GM12872 (cell line): ENCODE data around the gene RTF1.

ENCODE experiments used
- TF ChIP-seq, protein P1 (sequence below): IDR thresholded peaks from 3 replicates; pipeline ENCODE4 v1.5.1; 2011; ENCODE audit warnings: low read depth, mild to moderate bottlenecking, low read length, moderate library complexity; ENCODE audit not compliant: insufficient read depth

RTF1 gene

DNA sequence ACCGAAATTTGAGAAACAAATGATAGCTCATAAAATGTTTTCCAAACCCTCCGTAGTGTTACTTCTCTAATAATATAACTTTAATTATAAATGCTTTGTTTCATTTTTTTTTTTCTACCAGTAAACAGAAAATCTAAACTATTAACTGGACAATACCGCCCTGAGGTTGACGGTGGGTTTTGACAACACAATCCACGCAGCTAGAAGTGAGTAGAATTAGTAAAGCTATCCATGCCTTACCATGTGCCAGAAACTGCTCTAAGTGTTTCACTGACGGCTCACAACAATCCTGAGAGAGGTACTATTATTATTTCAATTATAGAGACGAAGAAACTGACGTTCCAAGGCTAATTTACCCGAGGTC, 15.0 kb upstream of the RTF1 start:
- TF ChIP-seq, protein P1, sequence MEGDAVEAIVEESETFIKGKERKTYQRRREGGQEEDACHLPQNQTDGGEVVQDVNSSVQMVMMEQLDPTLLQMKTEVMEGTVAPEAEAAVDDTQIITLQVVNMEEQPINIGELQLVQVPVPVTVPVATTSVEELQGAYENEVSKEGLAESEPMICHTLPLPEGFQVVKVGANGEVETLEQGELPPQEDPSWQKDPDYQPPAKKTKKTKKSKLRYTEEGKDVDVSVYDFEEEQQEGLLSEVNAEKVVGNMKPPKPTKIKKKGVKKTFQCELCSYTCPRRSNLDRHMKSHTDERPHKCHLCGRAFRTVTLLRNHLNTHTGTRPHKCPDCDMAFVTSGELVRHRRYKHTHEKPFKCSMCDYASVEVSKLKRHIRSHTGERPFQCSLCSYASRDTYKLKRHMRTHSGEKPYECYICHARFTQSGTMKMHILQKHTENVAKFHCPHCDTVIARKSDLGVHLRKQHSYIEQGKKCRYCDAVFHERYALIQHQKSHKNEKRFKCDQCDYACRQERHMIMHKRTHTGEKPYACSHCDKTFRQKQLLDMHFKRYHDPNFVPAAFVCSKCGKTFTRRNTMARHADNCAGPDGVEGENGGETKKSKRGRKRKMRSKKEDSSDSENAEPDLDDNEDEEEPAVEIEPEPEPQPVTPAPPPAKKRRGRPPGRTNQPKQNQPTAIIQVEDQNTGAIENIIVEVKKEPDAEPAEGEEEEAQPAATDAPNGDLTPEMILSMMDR: no peak

DNA sequence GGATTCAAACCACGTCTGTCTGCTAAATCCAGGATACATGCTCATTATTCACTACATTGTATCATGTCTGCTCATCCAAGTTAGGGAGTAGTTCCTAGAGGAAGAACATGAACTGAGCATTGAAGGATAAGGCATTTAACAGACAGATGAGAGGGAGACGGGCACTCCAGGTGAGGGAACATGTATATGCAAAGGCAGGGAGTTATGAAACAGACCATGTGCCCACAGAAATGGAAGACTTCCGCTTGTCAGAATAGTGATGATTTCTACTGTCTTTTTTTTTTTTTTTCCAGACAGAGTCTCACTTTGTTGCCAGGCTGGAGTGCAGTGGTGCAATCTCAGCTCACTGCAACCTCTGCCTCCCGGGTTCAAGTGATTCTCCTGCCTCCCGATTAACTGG, 9.6 kb upstream of the RTF1 start:
- TF ChIP-seq, protein P1: no peak

DNA sequence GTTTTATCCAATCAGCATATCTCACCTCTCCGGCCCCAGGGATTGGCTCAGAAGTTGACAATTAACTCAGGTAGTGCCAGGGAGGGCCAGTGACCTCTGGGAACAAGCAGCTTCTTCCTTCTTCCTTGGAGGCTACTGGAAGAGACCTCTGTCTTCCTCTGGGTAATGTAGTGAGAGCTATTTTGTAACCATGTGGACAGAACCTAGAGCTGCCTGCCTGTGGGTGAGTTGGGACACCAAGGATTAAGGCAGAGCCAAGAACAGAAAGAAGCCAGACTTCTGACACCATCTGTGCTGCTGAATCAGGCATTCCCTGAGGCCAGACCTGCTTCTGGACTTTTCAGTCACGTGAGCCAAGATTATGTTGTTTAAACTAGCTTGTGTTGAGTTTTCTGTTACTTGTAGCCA, 8.7 kb upstream of the RTF1 start:
- TF ChIP-seq, protein P1: no peak

DNA sequence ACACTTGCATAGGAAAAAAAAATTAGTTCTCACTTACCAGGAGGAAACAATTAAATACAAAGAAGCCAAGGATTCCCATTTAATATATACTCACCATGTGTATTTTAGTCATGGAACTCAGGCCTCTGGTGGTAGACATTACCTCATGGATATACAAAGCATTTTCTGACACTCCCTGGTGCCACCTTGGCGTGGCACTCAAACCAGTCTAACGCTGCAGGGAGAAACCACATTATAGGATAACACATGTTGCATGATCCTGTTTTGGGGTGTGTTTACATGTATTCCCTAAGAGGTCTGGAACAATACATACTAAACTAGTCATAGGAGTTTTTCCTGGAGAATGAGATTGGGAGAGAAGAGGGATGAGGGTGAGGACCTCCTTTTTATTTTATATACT, 5.9 kb upstream of the RTF1 start:
- TF ChIP-seq, protein P1: no peak

DNA sequence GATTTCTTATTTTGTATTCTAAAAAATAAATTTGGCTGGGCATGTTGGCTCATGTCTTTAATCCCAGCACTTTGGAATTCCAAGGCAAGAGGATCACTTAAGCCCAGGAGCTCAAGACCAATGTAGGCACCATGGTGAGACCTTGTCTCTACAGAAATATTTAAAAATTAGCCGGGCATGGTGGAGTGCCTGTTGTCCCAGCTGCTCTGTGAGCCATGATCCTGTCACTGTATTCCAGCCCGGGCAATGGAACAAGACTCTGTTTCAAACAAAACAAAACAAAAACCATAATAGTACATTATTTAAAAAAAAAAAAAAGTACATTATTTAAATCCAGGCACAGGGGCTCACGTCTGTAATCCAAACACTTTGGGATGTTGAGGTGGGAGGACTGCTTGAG, 5.5 kb upstream of the RTF1 start:
- TF ChIP-seq, protein P1: no peak

DNA sequence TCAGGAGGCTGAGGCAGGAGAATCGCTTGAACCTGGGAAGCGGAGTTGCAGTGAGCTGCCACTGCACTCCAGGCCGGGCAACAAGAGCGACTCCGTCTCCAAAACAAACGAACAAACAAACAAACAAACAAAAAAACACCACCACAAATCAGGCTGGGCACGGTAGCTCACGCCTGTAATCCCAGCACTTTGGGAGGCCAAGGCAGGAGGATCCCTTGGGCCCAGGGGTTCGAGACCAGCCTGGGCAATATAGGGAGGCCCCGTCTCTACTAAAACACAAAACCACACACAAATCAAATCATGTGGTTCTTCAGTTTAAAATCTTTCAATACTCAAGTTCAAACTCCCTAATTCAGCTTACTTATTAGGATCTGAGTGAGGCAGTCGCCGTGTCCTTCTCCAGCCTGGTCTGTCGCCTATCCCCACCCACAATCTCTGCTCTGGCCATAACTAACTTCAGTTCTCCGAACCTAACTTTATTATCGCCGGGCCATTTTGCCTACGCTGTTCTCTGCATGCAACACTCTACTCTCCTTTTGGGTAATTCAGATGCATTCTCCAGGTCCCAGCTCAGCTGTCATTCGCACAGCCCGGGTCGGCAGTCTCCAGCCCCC, 660 bp upstream of the RTF1 start:
- TF ChIP-seq, protein P1: no peak

DNA sequence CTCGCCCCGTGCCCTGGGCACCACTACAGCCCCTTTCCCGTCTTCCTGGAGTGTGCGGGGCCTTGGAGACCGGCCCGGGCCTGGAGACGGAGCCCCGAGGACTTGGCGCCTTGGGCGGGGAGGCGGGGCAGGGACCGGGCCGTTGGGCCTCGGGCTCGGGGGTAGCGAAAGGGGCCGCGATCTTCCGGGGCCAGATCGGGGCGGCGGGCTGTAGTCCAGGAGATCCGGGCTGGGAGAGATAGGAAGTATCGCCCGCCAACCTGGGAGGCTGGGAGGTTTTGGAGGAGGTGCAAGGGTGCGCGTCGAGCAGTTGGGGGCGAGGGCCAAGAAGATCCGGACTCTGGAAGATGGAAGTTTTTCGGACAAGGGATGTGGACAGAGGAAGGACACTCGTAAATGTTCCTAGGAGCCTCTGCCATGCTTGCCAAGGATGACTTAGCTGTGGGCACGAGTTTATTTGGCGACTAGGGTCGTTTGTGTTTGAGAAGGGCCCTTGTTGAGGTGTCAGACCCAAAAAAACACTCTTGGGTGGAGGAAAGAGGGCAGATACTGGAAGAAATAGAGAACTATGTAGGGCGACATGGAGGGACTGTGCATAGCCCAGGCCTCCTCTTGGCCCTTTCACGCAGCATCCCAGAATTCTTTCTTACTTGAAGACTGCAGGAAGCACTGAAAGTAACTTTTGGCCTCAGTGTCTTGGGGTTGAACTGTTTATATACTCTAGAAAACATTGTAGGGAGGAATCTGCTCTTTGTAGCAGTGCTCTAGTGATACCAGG, 712 bp downstream of the RTF1 start:
- TF ChIP-seq, protein P1: no peak
